Measurements from ENCODE around the gene ZDHHC9. TPM values are rescaled to one million over a fixed set of nuclear protein-coding genes. Genes with fewer than 3 reads are reported as not detected.

Gene ZDHHC9
- total RNA-seq: 10 to 100 TPM; 23.4 to 61.0 (median 31.7) TPM

DNA sequence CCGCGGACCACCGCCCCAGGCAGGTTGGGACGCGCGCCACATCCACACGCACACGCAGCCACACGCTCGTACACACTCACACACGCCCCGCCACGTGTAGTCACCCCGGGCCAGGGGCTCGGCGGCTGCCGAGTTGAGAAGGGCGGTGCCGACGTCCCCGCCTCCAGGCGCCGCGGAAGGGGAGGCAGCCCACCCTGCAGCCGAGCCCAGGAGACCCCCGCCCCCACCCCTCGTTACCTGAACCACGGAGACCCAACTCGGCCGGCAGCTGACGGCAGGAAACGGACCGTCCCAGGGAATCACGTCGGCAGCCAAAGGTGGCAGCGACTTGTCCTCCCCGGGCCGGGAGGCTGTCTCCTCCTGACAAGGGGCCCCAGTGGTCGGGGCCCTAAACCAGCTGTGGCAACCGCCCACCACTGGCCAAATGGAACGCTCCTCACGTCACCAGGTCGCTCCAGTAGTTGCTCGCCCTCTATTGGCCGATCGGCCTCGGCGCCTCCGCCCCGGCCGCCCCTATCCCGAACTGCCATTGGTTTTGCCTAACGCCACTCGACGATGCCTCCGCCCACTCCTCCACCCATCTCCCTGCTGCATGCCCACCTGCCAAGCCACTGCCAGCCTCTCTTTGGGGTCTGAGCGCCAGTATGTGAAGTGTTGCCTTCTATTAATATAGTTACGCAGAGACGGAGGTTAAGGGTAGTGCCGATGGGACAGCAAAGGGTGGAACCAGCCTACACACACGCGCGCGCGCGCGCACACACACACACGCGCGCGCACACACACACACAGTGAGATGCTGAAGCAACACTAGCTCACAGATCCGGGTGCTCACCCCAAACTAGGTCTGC, at the start of gene ZDHHC9:
TSS of gene ZDHHC9 (minus strand) at position 428 of the 848 bp plus-strand sequence. CDS start 1,941 bp downstream, outside the sequence.
- TF ChIP-seq, protein P1, sequence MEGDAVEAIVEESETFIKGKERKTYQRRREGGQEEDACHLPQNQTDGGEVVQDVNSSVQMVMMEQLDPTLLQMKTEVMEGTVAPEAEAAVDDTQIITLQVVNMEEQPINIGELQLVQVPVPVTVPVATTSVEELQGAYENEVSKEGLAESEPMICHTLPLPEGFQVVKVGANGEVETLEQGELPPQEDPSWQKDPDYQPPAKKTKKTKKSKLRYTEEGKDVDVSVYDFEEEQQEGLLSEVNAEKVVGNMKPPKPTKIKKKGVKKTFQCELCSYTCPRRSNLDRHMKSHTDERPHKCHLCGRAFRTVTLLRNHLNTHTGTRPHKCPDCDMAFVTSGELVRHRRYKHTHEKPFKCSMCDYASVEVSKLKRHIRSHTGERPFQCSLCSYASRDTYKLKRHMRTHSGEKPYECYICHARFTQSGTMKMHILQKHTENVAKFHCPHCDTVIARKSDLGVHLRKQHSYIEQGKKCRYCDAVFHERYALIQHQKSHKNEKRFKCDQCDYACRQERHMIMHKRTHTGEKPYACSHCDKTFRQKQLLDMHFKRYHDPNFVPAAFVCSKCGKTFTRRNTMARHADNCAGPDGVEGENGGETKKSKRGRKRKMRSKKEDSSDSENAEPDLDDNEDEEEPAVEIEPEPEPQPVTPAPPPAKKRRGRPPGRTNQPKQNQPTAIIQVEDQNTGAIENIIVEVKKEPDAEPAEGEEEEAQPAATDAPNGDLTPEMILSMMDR (IDR thresholded peaks at IDR 0.05; ENCODE audit: low read depth): no peak

DNA sequence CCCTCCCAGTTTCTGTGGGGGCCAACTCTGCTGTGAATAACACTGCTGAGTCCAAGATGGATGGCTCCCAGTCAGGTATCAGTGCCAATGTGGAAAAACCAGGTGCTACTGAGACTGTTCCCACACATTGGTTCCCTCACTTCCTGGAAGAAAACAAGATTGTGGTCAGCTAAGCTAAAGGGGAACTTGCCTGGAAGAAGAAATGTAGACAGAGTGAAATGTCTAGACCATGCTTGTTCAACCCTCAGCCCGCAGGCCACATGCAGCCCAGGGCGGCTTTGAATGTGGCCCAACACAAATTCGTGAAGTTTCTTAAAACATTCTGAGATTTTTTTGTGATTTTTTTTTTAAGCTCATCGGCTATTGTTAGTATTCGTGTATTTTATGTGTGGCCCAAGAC, 33.7 kb upstream of the ZDHHC9 start:
- TF ChIP-seq, protein P1 (IDR thresholded peaks at IDR 0.05; ENCODE audit: low read depth): no peak

DNA sequence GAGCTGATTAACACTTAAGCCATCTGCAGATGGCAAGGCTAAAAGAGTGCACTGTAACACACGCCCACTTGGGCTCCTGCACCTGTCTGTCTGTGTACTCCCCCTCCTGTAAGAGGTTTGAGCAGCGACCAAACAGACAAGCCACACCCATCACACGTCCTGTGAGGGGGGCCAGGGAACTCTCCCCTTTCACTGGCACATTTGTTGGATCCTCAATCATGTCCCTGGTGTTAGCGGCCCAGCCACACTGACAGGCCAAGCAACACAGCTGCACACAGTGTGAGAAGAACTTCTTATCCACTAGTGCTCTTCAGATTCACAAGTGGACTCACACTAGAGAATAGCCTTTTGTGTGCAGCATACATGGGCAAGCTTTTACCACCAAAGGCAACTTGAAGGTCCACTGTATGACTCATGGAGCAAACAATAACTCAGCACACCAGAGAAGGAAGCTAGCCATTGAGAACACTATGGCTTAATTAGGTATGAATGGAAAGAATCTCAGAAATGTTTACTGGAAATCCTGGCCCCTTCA, 33.2 kb upstream of the ZDHHC9 start:
- TF ChIP-seq, protein P1 (IDR thresholded peaks at IDR 0.05; ENCODE audit: low read depth): no peak

DNA sequence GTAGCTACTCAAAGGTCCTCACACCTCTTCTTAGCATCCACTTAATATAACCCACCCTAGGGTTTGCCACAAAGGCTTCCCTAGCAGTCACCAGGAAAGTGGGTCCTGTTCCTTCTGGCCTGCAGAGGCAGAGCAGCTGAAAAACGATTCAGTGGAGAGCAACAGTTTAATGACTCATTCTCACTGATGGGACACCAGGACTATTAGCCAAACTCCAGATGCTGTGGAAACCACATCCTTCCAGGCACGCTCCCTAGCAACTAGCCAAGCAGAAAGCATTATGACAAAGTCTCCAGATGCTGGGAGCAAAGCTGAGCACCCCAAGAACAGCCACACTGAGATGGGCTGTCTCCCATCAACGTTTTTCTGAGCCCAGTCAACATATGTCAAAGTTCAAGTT, 32.0 kb upstream of the ZDHHC9 start:
- TF ChIP-seq, protein P1 (IDR thresholded peaks at IDR 0.05; ENCODE audit: low read depth): no peak

DNA sequence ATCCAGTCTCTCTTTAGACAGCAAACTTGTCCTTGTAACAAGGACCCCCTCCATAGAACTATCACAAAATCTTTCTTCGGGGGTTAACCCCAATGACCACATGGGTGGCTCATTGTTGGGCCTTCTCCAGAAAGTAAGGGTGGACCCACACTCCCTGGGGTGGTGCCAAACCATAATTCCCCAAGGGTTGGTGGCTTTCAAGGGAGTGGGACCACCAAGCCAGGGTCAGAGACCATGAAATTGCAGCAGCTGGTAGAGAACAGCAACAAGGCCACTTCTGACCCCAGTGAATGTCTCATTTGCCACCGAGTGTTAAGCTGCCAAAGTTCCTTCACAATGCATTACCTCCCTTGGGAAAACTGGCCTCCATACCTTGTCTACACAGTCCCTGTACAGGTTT, 28.8 kb upstream of the ZDHHC9 start:
- TF ChIP-seq, protein P1 (IDR thresholded peaks at IDR 0.05; ENCODE audit: low read depth): no peak

DNA sequence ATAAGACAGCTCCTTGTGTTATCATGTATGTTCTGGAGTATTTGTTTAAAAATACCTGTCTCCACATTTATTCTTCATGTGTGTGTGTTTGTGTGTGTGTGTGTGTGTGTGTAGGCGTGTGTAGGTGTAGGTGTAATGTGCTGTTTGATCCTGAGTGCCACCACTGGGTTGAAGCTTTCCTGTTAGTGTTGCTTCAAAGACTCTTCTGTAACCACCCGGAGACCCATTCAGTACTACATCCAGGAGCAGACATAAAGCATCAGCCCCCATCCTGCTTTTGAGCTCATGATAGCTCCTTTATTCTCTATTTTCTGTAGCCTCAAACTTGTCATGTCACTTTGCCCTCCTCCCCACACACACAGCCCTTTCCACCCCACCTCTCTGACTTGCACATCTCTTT, 3.0 kb upstream of the ZDHHC9 start:
- TF ChIP-seq, protein P1 (IDR thresholded peaks at IDR 0.05; ENCODE audit: low read depth): no peak

DNA sequence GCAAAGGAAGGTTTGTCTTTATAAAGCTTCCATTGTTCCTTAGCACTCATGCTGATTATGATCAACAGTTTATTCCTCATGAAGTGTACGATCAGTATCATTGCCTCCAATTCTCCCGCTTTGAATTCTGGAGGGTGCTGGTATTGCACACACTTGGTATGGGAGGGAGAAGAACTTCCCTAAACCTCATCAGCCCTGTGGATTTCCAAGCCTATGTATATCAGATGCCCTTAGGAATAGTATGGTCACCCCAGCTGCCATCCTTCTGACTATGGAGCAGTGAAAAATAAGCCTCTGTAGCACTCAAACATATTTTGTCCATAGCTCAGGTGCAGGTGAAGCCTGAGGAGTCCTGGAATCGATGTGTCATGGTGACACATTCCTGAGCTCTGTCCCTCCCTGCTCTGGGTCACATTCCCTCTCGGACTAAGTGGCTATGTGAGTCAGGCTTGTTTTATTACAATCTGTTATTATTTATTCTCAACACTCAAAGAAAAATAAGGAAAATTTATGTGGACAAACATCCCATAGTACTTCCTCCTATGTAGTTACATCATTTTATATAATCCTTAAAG, 2.0 kb upstream of the ZDHHC9 start:
- TF ChIP-seq, protein P1 (IDR thresholded peaks at IDR 0.05; ENCODE audit: low read depth): no peak
